GM12878 (cell line): ENCODE measurements around the gene TRIB2. TPM values are rescaled to one million over a fixed set of nuclear protein-coding genes. Genes with fewer than 3 reads are reported as not detected.

Experiments
- ATF3 ChIP-seq: IDR thresholded peaks from 2 replicates; pipeline ENCODE4 v1.6.1; 2011; ENCODE audit warnings: low read depth, mild to moderate bottlenecking, low read length, moderate library complexity, borderline replicate concordance; ENCODE audit errors: extremely low read depth
- ATF7 ChIP-seq: fragments of 450-650 bp; IDR thresholded peaks from 2 replicates; pipeline ENCODE4 v1.6.1; 2016; ENCODE audit warnings: low read depth, mild to moderate bottlenecking
- BACH1 ChIP-seq: fragments of 450-650 bp; IDR thresholded peaks from 2 replicates; pipeline ENCODE4 v1.6.1; 2017; ENCODE audit warnings: mild to moderate bottlenecking, borderline replicate concordance
- BCL3 ChIP-seq: IDR thresholded peaks from 2 replicates; pipeline ENCODE4 v1.6.1; 2011; ENCODE audit warnings: borderline replicate concordance, low read depth, mild to moderate bottlenecking, moderate library complexity, low read length; ENCODE audit not compliant: insufficient read depth, poor library complexity, severe bottlenecking
- BHLHE40 ChIP-seq, 2 experiments: fragments of 450-650 bp in 1 of 2; IDR thresholded peaks; 2 replicates each; pipeline ENCODE4 v1.6.1; 2011 to 2017; ENCODE audit warnings: low read depth in 2 of 2, borderline replicate concordance in 1 of 2, improper control_type of control experiment in 1 of 2, low read length in 1 of 2, mild to moderate bottlenecking in 1 of 2
- CEBPB ChIP-seq, 2 experiments: fragments of 150-350 bp in 1 of 2; IDR thresholded peaks; 2 replicates each; pipeline ENCODE4 v1.6.1; 2012 to 2014; ENCODE audit warnings: low read depth in 2 of 2, low read length in 2 of 2, borderline replicate concordance in 1 of 2, inconsistent platforms in 1 of 2
- CHD2 ChIP-seq: IDR thresholded peaks from 2 replicates; pipeline ENCODE4 v1.6.1; 2011; ENCODE audit warnings: low read depth, low read length, improper control_type of control experiment, borderline replicate concordance
- DPF2 ChIP-seq: fragments of 450-650 bp; IDR thresholded peaks from 2 replicates; pipeline ENCODE4 v1.6.1; 2017; ENCODE audit warnings: mild to moderate bottlenecking
- E2F4 ChIP-seq: IDR thresholded peaks from 2 replicates; pipeline ENCODE4 v1.6.1; 2012; ENCODE audit warnings: low read depth, low read length, improper control_type of control experiment
- FOXM1 ChIP-seq: IDR thresholded peaks from 2 replicates; pipeline ENCODE4 v1.6.1; 2012; ENCODE audit warnings: low read depth, mild to moderate bottlenecking, inconsistent platforms, low read length, moderate library complexity
- GABPA ChIP-seq: IDR thresholded peaks from 2 replicates; pipeline ENCODE4 v1.6.1; 2014; ENCODE audit warnings: antibody characterized with exemption, low read depth, mild to moderate bottlenecking, inconsistent platforms
- JUNB ChIP-seq: IDR thresholded peaks from 2 replicates; pipeline ENCODE4 v1.6.1; 2016; ENCODE audit warnings: antibody characterized with exemption, mild to moderate bottlenecking
- LARP7 ChIP-seq: fragments of 450-650 bp; IDR thresholded peaks from 2 replicates; pipeline ENCODE4 v1.6.1; 2017; ENCODE audit warnings: mild to moderate bottlenecking
- MEF2A ChIP-seq: IDR thresholded peaks from 2 replicates; pipeline ENCODE4 v1.6.1; 2011; ENCODE audit warnings: low read depth, mild to moderate bottlenecking, low read length, moderate library complexity; ENCODE audit not compliant: insufficient read depth
- MLLT1 ChIP-seq: fragments of 450-650 bp; IDR thresholded peaks from 2 replicates; pipeline ENCODE4 v1.6.1; 2016; ENCODE audit warnings: mild to moderate bottlenecking
- MTA2 ChIP-seq: fragments of 450-650 bp; IDR thresholded peaks from 2 replicates; pipeline ENCODE4 v1.6.1; 2016; ENCODE audit warnings: low read depth, mild to moderate bottlenecking, moderate library complexity
- SIN3A ChIP-seq: IDR thresholded peaks from 2 replicates; pipeline ENCODE4 v1.6.1; 2012; ENCODE audit warnings: low read depth, low read length, improper control_type of control experiment
- SMAD1 ChIP-seq: fragments of 450-650 bp; IDR thresholded peaks from 2 replicates; pipeline ENCODE4 v1.6.1; 2018; ENCODE audit warnings: mild to moderate bottlenecking, low read depth; ENCODE audit not compliant: partially characterized antibody
- SMARCA5 ChIP-seq: fragments of 450-650 bp; IDR thresholded peaks from 2 replicates; pipeline ENCODE4 v1.6.1; 2017; ENCODE audit warnings: mild to moderate bottlenecking
- SMC3 ChIP-seq: IDR thresholded peaks from 2 replicates; pipeline ENCODE4 v1.6.1; 2011; ENCODE audit warnings: low read length, improper control_type of control experiment, borderline replicate concordance
- STAT1 ChIP-seq: fragments of 450-650 bp; conservative IDR thresholded peaks from 2 replicates; pipeline ENCODE4 v1.6.1; 2014; ENCODE audit warnings: antibody characterized with exemption, mild to moderate bottlenecking
- TBL1XR1 ChIP-seq: IDR thresholded peaks from 2 replicates; pipeline ENCODE4 v1.6.1; 2012; ENCODE audit warnings: low read depth, low read length, improper control_type of control experiment
- TCF12 ChIP-seq: IDR thresholded peaks from 2 replicates; pipeline ENCODE4 v1.6.1; 2011; ENCODE audit warnings: low read depth, mild to moderate bottlenecking, low read length
- ZNF207 ChIP-seq: fragments of 450-650 bp; IDR thresholded peaks from 2 replicates; pipeline ENCODE4 v1.6.1; 2014; ENCODE audit warnings: antibody characterized with exemption, mild to moderate bottlenecking, borderline replicate concordance
- ZNF24 ChIP-seq: fragments of 450-650 bp; IDR thresholded peaks from 2 replicates; pipeline ENCODE4 v1.6.1; 2017; ENCODE audit warnings: antibody characterized with exemption, mild to moderate bottlenecking
- polyA plus RNA-seq, 11 experiments: library from polyadenylated mRNA; depleted of rRNA in 4 of 11; unstranded in 6 of 11; stranded (reverse) in 5 of 11; fragments of >200 nt; fragmentation: Nextera tagmentation in 4 of 11; fragmentation: Illumina TruSeq in 1 of 11; extraction: Ambion mirVana in 4 of 11; extraction: Trizol in 1 of 11; gene quantifications; 1 replicate in 1 of 11; 2 replicates in 10 of 11; pipeline versions ENCODE4 v1.2.1 to v1.2.3, GENCODE V29; 2011 to 2016; ENCODE audit warnings: inconsistent platforms in 2 of 11, missing spikeins in 2 of 11, low read depth in 1 of 11
- total RNA-seq, 4 experiments: library from RNA; depleted of rRNA in 3 of 4; stranded (reverse); fragments of >200 nt in 3 of 4; fragmentation: Illumina TruSeq in 1 of 4; extraction: Trizol in 1 of 4; gene quantifications; 2 replicates each; pipeline versions ENCODE4 v1.2.1 to v1.2.3, GENCODE V29; 2013 to 2021

Gene TRIB2
- total and polyA plus RNA-seq, 10 of the 15 experiments (the other 5 are each of a cell fraction or from before 2014, with no cell fraction given): 1.6 to 9.2 (median 5.2) TPM

- TF ChIP-seq MLLT1 (no peak), TCF12 (0 out of 2 replicates have a peak, but pooled peaks have one; percentile 41), ATF7 (no peak), LARP7 (peak; percentile 68; the same call in 1 of the 2 replicates), ZNF24 (no peak), TBL1XR1 (no peak), STAT1 (no peak), FOXM1 (no peak), E2F4 (no peak), ATF3 (no peak), SMARCA5 (peak; percentile 47; the same call in 1 of the 2 replicates), DPF2 (peak; percentile 70; the same call in 1 of the 2 replicates), MEF2A (no peak), SIN3A (0 out of 2 replicates have a peak, but pooled peaks have one; percentile 34), MTA2 (no peak), SMC3 (no peak), JUNB (no peak), CHD2 (peak; percentile 82), SMAD1 (no peak), BCL3 (no peak), GABPA (no peak), ZNF207 (no peak), CEBPB (IDR thresholded peaks at IDR 0.05; ENCODE audit: borderline replicate concordance in 1 of 2, low read depth in 2 of 2, low read length in 2 of 2) (no peak), BHLHE40 (IDR thresholded peaks at IDR 0.05; ENCODE audit: borderline replicate concordance in 1 of 2, low read depth in 2 of 2, low read length in 1 of 2) (peak; percentile 19 to 68; a peak in 2 of 4 replicates), BACH1 (no peak; the same call in 1 of the 2 replicates)
These were observed at the start of gene TRIB2 (continued) for GRCh38 chr2:12716282-12717190.
